ENCODE results near the gene RPS16. TPM values are rescaled to one million over a fixed set of nuclear protein-coding genes. Genes with fewer than 3 reads are reported as not detected.

RPS16 gene
- total and polyA plus RNA-seq, 9 of the 15 experiments (the other 6 are each of a cell fraction or from before 2014, with no cell fraction given): 82.6 to 3,671 (median 2,204) TPM

DNA sequence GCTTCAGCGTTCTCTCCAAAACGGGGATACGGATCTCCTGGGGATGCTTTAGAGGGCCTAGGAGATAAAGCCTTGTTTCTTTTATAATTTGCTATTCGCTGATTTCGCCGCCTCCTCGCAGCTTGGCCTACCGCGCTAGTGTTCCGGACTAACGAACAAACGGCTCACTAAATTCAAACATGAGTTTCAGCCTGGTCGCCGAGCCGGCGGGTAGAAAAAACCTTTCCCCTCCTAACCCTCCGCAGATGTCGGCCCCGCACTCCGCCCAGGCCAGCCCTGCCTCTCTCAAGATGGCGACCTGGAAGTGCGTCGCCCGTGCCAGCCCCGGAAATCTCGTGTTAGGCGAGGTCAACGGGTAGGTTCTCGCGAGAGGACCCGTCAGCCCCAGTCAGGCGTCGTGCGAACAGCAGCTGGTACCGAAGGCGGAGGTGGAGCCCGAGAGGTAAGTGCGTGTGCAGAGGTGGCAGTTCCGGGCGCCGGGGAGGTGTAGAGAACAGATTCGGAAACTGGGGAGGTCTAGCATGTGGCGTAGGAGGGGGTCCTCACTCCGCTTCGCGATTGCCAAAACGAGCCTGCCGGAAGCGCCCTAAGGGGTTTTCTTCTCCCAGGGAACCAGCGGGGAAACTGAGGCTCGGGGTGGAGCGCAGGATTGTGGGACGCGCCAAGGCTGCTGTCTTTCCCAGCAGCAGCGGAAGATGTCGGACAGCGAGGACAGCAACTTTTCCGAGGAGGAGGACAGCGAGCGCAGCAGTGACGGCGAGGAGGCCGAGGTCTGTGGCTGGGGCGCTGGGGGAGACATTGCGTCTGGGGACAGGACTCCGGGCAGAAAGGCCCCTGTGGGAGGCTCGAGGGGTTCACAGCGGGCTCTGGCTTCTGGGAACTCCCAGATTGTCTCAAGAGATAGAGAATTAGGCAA lies 9.7 kb upstream of the RPS16 start, which contains the start of gene SUPT5H (continued):
- no peak for TF ChIP-seq ZKSCAN8 (CRISPR knock-in tag; IDR thresholded peaks at IDR 0.05)
- peak; percentile 33; the same call in 1 of the 2 replicates for TF ChIP-seq FOXM1 (IDR thresholded peaks at IDR 0.05; ENCODE audit: low read depth)
- no peak for TF ChIP-seq FOXM1 (CRISPR knock-in tag; IDR thresholded peaks at IDR 0.05; ENCODE audit: low read depth)
- TF ChIP-seq ZNF23 (CRISPR knock-in tag; IDR thresholded peaks at IDR 0.05): no peak

DNA sequence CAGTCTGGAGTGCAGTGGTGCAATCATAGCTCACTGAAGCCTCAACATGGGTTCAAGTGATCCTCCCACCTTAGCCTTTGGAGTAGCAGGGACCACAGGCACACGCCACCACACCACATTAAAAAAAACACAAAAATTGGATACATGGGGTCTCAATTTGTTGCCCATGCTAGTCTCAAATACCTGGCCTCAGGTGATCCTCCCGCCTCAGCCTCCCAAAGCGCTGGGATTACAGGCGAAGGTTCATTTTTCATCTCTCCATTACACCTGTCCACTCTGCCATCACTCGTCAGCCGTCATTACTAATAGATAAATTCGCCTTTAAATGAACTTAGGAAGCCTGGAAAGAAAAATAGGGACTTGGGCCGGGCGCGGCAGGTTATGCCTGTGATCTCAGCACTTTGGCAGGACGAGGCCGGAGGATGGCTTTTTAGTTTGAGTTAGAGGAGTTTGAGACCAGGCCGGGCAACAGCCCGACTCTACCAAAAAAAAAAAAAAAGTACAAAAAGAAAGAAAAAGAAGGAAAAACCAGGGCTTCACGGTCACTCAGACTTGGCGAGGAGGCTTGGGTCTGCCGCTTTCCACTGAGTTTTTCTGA lies 8.9 kb upstream of the RPS16 start:
- Histone ChIP-seq H3K79me2 (ENCODE audit: control insufficient read depth, insufficient read depth, low read length) (peaks cover 53% of the 10 kb centered on the region), H3K27me3 (ENCODE audit: control insufficient read depth in 2 of 2, insufficient read depth in 2 of 2, low read length in 2 of 2) (no peaks in the 10 kb centered on the region), H3K9ac (ENCODE audit: insufficient read depth in 1 of 2, low read depth in 2 of 2, low read length in 2 of 2) (peak overlapping the region; percentile 89 to 99), H3K9me1 (ENCODE audit: control insufficient read depth, insufficient read depth, low read length) (no peaks in the 10 kb centered on the region), H3K27ac (ENCODE audit: extremely low read depth, low read depth, low read length) (peak overlapping the region; percentile 72), H3K4me1 (replicated peaks in 1 of 2; ENCODE audit: control insufficient read depth in 2 of 2, insufficient read depth in 2 of 2, low read length in 2 of 2) (peaks cover 2 to 22% of the 10 kb centered on the region in 2 experiments; a peak in 3 of 5 replicates), H3K36me3 (ENCODE audit: control insufficient read depth, insufficient read depth, low read length) (peaks cover 25% of the 10 kb centered on the region; the same call in 2 of the 3 replicates), H3K9me3 (replicated peaks; ENCODE audit: control insufficient read depth, insufficient read depth, low read depth, low read length) (no peaks in the 10 kb centered on the region), H4K20me1 (replicated peaks; ENCODE audit: control insufficient read depth, insufficient read depth, low read length) (peaks cover 4% of the 10 kb centered on the region; the same call in 1 of the 2 replicates), H2AFZ (ENCODE audit: low read depth, low read length) (peak overlapping the region; percentile 81), H3K4me2 (ENCODE audit: insufficient read depth, low read length) (peak overlapping the region; percentile 90), H3K4me3 (peak overlapping the region; percentile 71)
- BruUV-seq (replicated peaks): TSS peak; percentile 96
- DNase-seq (ENCODE audit: extremely low read depth in 1 of 4, low spot score in 3 of 4) (peak in 1 of 4 experiments; percentile 38), ATAC-seq (peak; percentile 8), FAIRE-seq (no peak)
- intact Hi-C loops (cut with micrococcal nuclease) (loop anchor here (2.0 to 5.0 kb wide), 2 partner anchors 38 to 54 kb away; partner anchors contain the start of genes MED29, PAF1 and TIMM50), in situ Hi-C loops (cut with MboI) (loop anchor here (5.0 kb wide), 1 partner anchor 93 kb away; no protein-coding TSS in a partner anchor)
- ChIA-PET POLR2A (interaction anchor here (0.7 to 2.3 kb wide), 7 partner anchors 9 to 89 kb away, joined by 3 to 38 read pairs (median 4); partner anchors contain the start of genes RPS16 and TIMM50), CTCF (ENCODE audit: low intra/inter-chr PET ratio) (interaction anchor here (0.7 kb wide), 1 partner anchor 74 kb away, joined by 3 read pairs; no protein-coding TSS in a partner anchor)
- WGBS (ENCODE audit: insufficient coverage, low coverage, missing lambda C conversion rate): 1% methylated on average over 14 of the region's 17 CpGs
- 0 out of 2 replicates have a peak, but pooled peaks have one; percentile 64 for TF ChIP-seq KAT7 (CRISPR knock-in tag; IDR thresholded peaks at IDR 0.05; ENCODE audit: borderline replicate concordance)
- peak; percentile 63 for TF ChIP-seq CHD1 (IDR thresholded peaks at IDR 0.05; ENCODE audit: low read length)
- no peak for TF ChIP-seq TRIM28 (IDR thresholded peaks at IDR 0.05)
- no peak for TF ChIP-seq HMGN3 (IDR thresholded peaks at IDR 0.05; ENCODE audit: borderline replicate concordance, extremely low read depth, insufficient read length, low read depth, low read length)
- no peak for TF ChIP-seq KHSRP (IDR thresholded peaks at IDR 0.05)
- TF ChIP-seq, protein P1, sequence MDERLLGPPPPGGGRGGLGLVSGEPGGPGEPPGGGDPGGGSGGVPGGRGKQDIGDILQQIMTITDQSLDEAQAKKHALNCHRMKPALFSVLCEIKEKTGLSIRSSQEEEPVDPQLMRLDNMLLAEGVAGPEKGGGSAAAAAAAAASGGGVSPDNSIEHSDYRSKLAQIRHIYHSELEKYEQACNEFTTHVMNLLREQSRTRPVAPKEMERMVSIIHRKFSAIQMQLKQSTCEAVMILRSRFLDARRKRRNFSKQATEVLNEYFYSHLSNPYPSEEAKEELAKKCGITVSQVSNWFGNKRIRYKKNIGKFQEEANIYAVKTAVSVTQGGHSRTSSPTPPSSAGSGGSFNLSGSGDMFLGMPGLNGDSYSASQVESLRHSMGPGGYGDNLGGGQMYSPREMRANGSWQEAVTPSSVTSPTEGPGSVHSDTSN (CRISPR knock-in tag; IDR thresholded peaks at IDR 0.05; ENCODE audit: low read depth): no peak
- TF ChIP-seq, protein P1 (tag; conservative IDR thresholded peaks at IDR 0.05; ENCODE audit: low read depth): peak; percentile 50
- peak; percentile 61 for TF ChIP-seq MEIS2 (IDR thresholded peaks at IDR 0.05; ENCODE audit: partially characterized antibody)
- TF ChIP-seq LCOR (CRISPR knock-in tag; IDR thresholded peaks at IDR 0.05): 0 out of 2 replicates have a peak, but pooled peaks have one; percentile 24
- TF ChIP-seq, protein P2, sequence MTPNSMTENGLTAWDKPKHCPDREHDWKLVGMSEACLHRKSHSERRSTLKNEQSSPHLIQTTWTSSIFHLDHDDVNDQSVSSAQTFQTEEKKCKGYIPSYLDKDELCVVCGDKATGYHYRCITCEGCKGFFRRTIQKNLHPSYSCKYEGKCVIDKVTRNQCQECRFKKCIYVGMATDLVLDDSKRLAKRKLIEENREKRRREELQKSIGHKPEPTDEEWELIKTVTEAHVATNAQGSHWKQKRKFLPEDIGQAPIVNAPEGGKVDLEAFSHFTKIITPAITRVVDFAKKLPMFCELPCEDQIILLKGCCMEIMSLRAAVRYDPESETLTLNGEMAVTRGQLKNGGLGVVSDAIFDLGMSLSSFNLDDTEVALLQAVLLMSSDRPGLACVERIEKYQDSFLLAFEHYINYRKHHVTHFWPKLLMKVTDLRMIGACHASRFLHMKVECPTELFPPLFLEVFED (CRISPR knock-in tag; conservative IDR thresholded peaks at IDR 0.05): no peak

Measured in K562 (cell line).